Adrenal gland (tissue), 5 donors: ENCODE data around the gene CFAP210.

Experiments used
- CTCF ChIP-seq, 6 experiments: fragments of 450-650 bp in 4 of 6; fragments of 200-600 bp in 2 of 6; sonication (generic) in 1 of 6; IDR thresholded peaks; 1 replicate in 5 of 6; 2 replicates in 1 of 6; pipeline versions ENCODE4 v1.5.1 to v1.8.0; 2016 to 2021; ENCODE audit warnings: antibody characterized with exemption in 6 of 6, mild to moderate bottlenecking in 2 of 6, moderate library complexity in 1 of 6
- POLR2A ChIP-seq, 2 donors: fragments of 450-650 bp; IDR thresholded peaks; one replicate each; pipeline ENCODE4 v1.6.1; 2017; ENCODE audit warnings: antibody characterized with exemption in 2 of 2, mild to moderate bottlenecking in 2 of 2, moderate library complexity in 1 of 2
- donor health status: DM: no; HTN: no; CAD: no.

GRCh38 chr2:169670937-169671336 lies 23.3 kb downstream of the CFAP210 start:
- TF ChIP-seq CTCF (IDR thresholded peaks at IDR 0.05) (no peak), POLR2A (IDR thresholded peaks at IDR 0.05) (no peak)
